Measurements from ENCODE around the gene CBX2.

CBX2 gene

GRCh38 chr17:79822583-79823124 is 44.7 kb downstream of the CBX2 start:
- H3K4me3 ChIP-seq (replicated peaks; ENCODE audit: low read depth, low read length), result no peak overlapping the region
- no peak for DNase-seq (ENCODE audit: low read depth)
- TF ChIP-seq CTCF (IDR thresholded peaks at IDR 0.05; ENCODE audit: low read length, missing control alignments), result no peak

GRCh38 chr17:79824234-79824633 is 46.3 kb downstream of the CBX2 start:
- TF ChIP-seq CTCF (IDR thresholded peaks at IDR 0.05; ENCODE audit: low read length, missing control alignments), result no peak
- no peak overlapping the region for H3K4me3 ChIP-seq (replicated peaks; ENCODE audit: low read depth, low read length)
- DNase-seq (ENCODE audit: low read depth), result no peak

- no peak overlapping the region for H3K4me3 ChIP-seq (replicated peaks; ENCODE audit: low read depth, low read length)
- no peak for TF ChIP-seq CTCF (IDR thresholded peaks at IDR 0.05; ENCODE audit: low read length, missing control alignments)
- no peak for DNase-seq (ENCODE audit: low read depth)
Measured at GRCh38 chr17:79824893-79825579, 47.1 kb downstream of the CBX2 start.

- H3K4me3 ChIP-seq (replicated peaks; ENCODE audit: low read depth, low read length), result no peak overlapping the region
- DNase-seq (ENCODE audit: low read depth), result no peak
- TF ChIP-seq CTCF (IDR thresholded peaks at IDR 0.05; ENCODE audit: low read length, missing control alignments), result no peak
Measured at GRCh38 chr17:79825580-79825921, 47.6 kb downstream of the CBX2 start.

DNA sequence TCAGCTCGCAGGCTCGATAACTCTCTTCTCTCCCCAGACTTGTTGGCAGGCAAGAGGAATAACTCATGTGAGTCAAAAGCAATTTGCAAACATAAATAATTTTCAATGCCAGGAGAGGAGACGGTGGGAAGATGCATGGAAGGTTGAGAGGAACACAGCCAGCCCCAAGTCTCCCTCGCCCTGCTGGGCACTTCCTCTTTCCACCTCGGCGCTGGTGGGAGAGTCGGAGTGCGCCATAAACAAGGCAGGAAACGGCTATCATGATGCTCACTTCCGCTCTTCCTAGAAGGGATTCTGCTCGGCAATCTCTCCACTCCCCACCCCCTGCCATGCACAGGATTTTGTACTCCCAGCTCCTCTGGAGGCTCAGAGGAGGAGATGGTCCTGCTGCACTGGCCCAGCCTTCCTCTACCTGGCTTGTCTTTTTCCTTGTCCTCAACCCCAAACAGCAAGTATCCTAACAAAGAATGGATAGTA is 48.3 kb downstream of the CBX2 start:
- peak; percentile 58 for DNase-seq (ENCODE audit: low read depth)
- no peak for TF ChIP-seq CTCF (IDR thresholded peaks at IDR 0.05; ENCODE audit: low read length, missing control alignments)
- H3K4me3 ChIP-seq (replicated peaks; ENCODE audit: low read depth, low read length), result no peak overlapping the region

DNA sequence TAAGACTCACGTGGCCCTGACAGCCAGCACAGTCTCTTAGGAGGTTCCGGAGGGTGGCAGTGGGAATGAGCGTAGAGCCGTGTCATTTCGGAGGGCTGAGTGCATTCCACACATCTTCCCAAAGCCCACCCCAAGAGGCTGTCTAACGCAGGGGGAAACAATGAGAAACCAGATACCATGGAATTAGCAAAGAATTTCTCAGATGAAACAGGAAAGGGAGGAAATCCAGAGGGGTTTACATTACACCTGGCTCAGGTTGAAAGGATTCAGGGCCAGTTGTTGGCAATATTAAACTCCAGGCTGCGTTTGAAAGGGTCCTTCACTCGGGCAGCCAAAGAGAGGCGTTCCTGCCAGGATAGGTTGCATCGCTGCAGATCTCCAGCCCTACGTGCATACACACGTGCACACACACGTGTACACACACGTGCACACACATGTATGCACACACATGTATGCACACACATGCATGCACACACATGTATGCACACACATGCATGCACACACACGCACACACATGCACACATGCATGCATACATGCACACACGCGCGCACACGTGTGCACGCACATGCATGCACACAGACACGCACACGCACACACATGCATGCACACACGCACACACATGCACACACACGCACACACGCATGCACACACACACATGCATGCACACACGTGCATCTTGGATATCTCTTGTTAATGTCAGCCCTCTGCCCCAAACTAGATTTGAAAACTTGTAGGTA is 49.1 kb downstream of the CBX2 start:
- no peak for DNase-seq (ENCODE audit: low read depth)
- H3K4me3 ChIP-seq (replicated peaks; ENCODE audit: low read depth, low read length), result no peak overlapping the region
- TF ChIP-seq CTCF (IDR thresholded peaks at IDR 0.05; ENCODE audit: low read length, missing control alignments), result no peak

Data from fibroblast of pulmonary artery (primary cell).